ENCODE data around the gene ITGA8.

Gene ITGA8

GRCh38 chr10:15730341-15730740 lies 10.6 kb upstream of the ITGA8 start:
- DNase-seq, result no peak

DNA sequence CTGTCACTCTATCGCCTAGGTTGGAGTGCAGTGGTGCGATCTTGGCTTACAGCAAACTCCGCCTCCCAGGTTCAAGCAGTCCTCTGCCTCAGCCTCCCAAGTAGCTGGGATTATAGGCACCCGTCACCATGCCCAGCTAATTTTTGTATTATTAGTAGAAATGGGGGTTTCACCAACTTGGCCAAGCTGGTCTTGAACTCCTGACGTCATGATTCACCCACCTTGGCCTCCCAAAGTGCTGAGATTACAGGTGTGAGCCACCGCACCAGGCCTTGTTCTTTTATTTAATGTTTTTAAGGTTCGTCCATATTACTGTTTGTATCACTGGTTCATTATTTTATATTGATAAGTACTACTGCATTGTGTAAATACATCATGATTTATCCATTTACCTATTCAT lies 10.2 kb upstream of the ITGA8 start:
- no peak for DNase-seq

DNA sequence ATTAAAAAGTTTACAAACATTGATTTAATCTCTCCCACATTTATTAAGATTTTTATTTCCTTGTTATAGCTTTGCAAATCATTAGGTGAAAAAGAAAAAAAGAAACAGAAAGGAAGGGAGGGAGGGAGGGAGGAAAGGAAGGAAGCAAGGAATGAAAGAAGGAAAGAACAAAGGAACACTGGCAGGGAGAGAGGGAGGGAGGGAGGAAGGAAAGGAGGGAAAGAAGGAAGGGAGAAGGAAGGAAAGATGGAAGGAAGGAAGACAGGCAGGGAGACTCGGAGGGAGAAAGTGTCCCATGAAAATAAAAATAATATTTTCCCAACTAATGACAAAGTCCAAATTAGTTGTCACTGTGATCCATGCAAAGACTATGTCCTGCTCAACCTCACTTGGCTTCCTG lies 6.3 kb upstream of the ITGA8 start:
- no peak for DNase-seq

- no peak for DNase-seq
These were observed 5.9 kb upstream of the ITGA8 start for GRCh38 chr10:15725603-15726002.

- DNase-seq, result no peak
These were observed 5.0 kb upstream of the ITGA8 start for GRCh38 chr10:15724683-15725082.

- no peak for DNase-seq
These were observed 4.1 kb upstream of the ITGA8 start for GRCh38 chr10:15723803-15724202.

GRCh38 chr10:15720635-15721287 lies 1.0 kb upstream of the ITGA8 start:
- DNase-seq, result no peak

DNA sequence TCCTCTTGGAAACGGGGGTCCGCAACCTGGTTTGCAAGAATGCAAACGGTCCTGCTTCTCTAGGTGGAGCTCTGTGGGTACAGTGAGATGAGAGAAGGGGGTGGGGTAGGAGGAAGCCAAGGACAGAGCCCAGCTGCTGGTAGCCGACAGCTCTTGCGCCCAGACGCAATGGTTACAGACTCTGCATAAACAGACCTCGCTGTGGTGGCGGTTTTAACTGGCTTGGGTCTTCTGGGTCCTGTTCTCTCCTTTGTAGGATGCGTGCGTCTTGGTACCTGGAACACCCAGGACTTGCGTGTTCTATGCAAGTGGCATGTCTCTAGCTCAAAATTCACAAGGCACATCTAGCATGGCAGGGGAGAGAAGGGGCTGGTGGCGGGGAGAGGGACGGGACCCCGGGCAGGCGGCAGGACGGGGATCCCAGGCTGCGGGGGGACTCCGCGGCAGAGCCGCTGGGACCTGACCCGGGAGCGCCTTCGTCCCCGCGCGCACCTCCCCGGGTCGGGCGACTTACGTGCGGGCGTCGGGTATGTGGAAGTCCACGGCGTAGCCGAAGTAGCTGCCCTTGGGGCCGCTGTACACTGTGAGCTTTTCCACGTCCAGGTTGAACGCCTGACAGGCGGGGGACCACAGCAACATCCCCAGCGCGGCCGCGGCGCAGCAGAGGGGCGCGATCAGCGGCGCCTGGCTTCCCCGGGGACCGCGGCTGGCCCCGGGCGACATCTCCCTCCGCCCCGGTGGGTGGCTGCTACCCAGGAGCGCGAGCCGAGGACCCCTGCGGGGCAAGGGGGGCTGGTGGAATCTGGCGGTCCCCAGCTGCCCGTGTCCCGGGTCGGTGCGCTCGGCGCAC lies 448 bp downstream of the ITGA8 start:
- no peak for DNase-seq

- no peak for DNase-seq
These were observed 1.1 kb downstream of the ITGA8 start for GRCh38 chr10:15718694-15719048.

DNA sequence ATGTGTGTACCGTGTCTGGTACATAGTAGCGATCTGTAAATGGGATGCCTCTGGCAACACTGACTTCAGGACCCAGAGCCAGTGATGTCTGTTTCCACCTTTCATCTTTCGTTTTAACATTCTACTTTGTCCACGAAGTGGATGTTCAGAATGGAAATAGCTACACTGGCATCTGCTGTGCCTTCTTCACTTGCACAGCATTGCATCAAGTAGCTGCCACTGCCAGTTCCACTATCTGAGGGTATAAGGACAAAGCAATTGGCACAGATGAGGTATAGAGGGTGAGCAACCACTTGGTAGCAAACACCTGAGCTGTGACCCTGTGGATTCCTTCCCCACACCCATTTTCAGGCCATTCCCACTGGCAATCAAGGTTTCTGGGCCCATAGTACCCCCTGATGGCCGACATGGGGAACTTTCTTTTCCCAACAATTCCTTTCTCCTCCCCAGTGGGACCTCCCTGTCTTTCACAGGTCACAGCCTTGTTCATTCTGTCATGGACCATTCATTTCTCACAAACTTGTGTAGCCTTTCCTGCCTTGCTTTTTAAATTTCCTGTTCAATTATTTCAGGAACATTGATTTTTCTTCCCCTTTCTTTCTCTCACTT lies 4.0 kb downstream of the ITGA8 start:
- no peak for DNase-seq

- DNase-seq, result no peak
These were observed 4.9 kb downstream of the ITGA8 start for GRCh38 chr10:15714847-15715246.

DNA sequence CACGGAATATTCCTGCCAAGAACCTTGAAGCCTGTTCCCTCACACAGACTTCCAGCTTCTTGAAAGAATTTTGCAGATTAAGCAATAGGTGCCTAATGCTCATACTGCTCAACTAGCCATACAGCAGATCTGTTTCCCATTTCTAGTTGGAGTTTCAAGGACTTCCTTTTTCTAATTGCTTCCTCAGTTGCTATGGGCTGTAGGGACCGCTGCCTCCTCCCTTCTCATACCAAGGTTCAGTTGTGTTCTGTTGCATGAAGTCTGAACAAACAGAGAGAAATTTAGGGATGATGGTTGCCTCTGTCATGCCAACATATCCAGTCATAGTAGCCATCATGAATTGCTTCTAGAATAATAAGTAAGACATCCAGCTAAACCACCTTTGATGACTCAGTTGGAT lies 6.8 kb downstream of the ITGA8 start:
- DNase-seq, result no peak

GRCh38 chr10:15710455-15710854 lies 9.3 kb downstream of the ITGA8 start:
- no peak for DNase-seq

GRCh38 chr10:15705298-15705697 lies 14.4 kb downstream of the ITGA8 start:
- no peak for DNase-seq

DNA sequence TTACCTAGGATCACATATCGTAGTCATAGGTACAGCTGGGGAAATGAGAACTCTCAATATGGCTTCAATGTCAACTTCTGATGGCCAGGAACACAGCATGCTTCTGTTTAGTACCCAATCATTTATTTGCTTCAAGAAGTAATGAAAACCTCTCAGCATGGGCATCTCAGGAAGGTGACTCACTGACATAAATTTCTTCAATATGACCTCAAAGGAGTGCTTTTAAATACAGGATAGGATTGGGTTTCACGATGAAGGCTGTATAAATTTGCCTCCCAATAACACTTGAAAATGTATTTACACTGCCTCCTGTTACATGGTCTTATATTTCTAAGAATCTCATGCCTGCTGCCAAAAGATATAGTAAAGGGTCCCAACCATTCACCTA lies 15.1 kb downstream of the ITGA8 start:
- DNase-seq, result no peak

DNA sequence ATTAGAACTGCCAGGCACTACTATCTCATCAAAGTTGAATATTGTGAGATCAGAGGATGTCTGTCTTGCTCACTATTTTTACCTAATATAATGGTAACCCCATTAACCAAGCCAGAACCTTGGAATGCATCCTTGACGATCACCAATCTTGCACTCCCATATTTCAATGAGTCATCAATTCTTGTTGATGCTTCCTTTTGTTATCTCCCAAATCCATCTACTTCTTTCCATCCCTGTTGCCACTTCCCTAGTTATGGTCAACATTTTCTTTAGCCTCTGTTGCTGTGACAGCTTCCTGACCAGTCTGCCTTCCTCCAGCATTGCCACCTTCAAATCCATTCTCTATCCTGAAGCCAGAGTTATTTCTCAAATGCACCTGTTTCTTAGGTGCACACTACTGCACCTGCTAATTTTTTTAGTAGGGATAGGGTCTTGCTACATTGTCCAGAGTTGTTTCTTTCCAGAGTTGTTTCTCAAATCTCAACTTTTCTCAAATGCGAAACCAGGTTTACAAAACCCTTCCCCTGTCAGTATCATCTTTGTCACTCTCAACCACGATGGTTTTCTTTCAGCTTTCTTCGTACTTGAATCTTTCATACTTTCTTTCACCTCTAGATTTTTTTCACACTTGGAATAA lies 15.7 kb downstream of the ITGA8 start:
- no peak for DNase-seq

GRCh38 chr10:15703151-15703880 lies 16.4 kb downstream of the ITGA8 start:
- DNase-seq, result no peak

- DNase-seq, result no peak
These were observed 19.5 kb downstream of the ITGA8 start for GRCh38 chr10:15700078-15700674.

DNA sequence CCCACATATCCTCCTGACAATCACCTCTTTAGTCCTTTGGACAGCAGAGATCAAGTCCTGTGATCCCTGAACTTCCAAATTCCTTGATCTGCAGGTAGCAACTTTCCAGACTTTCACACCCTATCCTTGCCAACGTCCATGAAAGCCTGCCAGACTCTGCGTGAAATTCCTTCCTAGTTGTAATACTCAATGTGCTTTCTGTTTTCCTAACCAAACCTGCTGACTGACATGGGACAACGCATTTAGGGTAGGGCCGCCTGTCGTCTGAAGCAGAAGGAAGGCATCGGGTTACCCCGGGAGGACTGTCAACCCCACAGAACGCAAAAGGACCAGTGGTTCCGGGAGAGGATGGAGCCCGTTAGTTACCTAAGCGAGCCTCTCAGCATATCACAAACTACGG lies 23.9 kb downstream of the ITGA8 start:
- no peak for DNase-seq

GRCh38 chr10:15690031-15690430 lies 29.7 kb downstream of the ITGA8 start:
- DNase-seq, result no peak

DNA sequence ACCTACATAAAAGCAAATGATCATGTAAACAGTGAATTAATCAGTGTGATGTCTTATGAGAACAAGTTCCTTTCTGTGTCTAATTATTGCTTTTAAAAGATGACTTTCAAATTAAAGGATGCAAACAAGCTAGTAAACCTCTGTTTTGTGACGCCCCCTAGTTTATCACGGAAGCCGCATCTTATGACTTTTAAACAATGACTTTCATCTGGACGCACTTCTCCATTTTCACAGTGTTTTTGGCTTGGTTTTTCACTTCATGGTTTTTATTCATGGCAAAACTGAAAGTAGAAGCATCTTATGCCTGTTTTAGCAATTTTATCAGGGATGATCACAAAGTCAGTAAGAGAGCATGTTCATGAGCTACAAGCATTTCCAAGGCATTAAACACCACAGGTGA lies 35.0 kb downstream of the ITGA8 start:
- DNase-seq, result no peak

- DNase-seq, result no peak
These were observed 38.6 kb downstream of the ITGA8 start for GRCh38 chr10:15681076-15681475.

- DNase-seq, result no peak
These were observed 40.9 kb downstream of the ITGA8 start for GRCh38 chr10:15678851-15679250.

Measured in stimulated activated CD4-positive, alpha-beta T cell treated with anti-CD3 and anti-CD28 coated beads, Interleukin-1b, Interleukin-23, amount 100 ng/mL, for 48 hours (primary cell).